Endodermal cell (in vitro differentiated cells): ENCODE results near the gene SH2D3C. TPM values are rescaled to one million over a fixed set of nuclear protein-coding genes. Genes with fewer than 3 reads are reported as not detected.
A peak's percentile ranks its signal among the peaks of the same experiment; 100 is the strongest.

Source experiments
- DNase-seq: peaks from one replicate; pipeline ENCODE4 v3.0.0-alpha.2; 2017
- H3K27ac ChIP-seq: 2 replicates; pipeline ENCODE4 v1.5.1; 2013; ENCODE audit warnings: mild to moderate bottlenecking, low read depth, low read length, moderate library complexity
- H3K27me3 ChIP-seq: 2 replicates; pipeline ENCODE4 v1.6.1; 2013; ENCODE audit warnings: mild to moderate bottlenecking, low read length, moderate library complexity; ENCODE audit not compliant: insufficient read depth, control insufficient read depth, poor library complexity, severe bottlenecking
- H3K36me3 ChIP-seq: 2 replicates; pipeline ENCODE4 v1.7.0; 2013; ENCODE audit warnings: mild to moderate bottlenecking, low read length, moderate library complexity; ENCODE audit not compliant: control insufficient read depth, insufficient read depth
- H3K4me1 ChIP-seq: one replicate; pipeline ENCODE4 v1.7.0; 2013; ENCODE audit warnings: low read length; ENCODE audit not compliant: control insufficient read depth, insufficient read depth
- H3K4me3 ChIP-seq: 2 replicates; pipeline ENCODE4 v1.5.1; 2013; ENCODE audit warnings: mild to moderate bottlenecking, low read length, moderate library complexity
- H3K9ac ChIP-seq: 2 replicates; pipeline ENCODE4 v1.6.1; 2013; ENCODE audit warnings: mild to moderate bottlenecking, low read length, moderate library complexity; ENCODE audit not compliant: poor library complexity, severe bottlenecking; ENCODE audit errors: extremely low read depth
- H3K9me3 ChIP-seq: 2 replicates; pipeline ENCODE4 v1.6.1; 2013; ENCODE audit warnings: mild to moderate bottlenecking, low read length, moderate library complexity; ENCODE audit not compliant: control insufficient read depth
- H3K27ac Mint-ChIP-seq: 2 replicates; pipeline ENCODE4 v1.8.0; 2020; ENCODE audit warnings: mixed read lengths
- H3K27me3 Mint-ChIP-seq: 2 replicates; pipeline ENCODE4 v1.8.0; 2021; ENCODE audit warnings: mild to moderate bottlenecking, mixed read lengths; ENCODE audit not compliant: insufficient read depth
- H3K36me3 Mint-ChIP-seq: 2 replicates; pipeline ENCODE4 v1.8.0; 2020; ENCODE audit warnings: low read depth, mixed read lengths
- H3K4me1 Mint-ChIP-seq: 2 replicates; pipeline ENCODE4 v1.8.0; 2020; ENCODE audit warnings: mixed read lengths
- H3K4me3 Mint-ChIP-seq: 2 replicates; pipeline ENCODE4 v1.8.0; 2020; ENCODE audit warnings: mild to moderate bottlenecking, moderate library complexity, mixed read lengths
- H3K9me3 Mint-ChIP-seq: 2 replicates; pipeline ENCODE4 v1.8.0; 2020; ENCODE audit warnings: mild to moderate bottlenecking, mixed read lengths
- WGBS, 2 experiments: methylation state at CpG; one replicate each; pipeline versions ENCODE4 v1.1.5 to v1.1.7; 2013; ENCODE audit warnings: missing lambda C conversion rate in 2 of 2, mixed read lengths in 1 of 2; ENCODE audit not compliant: insufficient coverage in 1 of 2, insufficient read length in 1 of 2; 5-methylcytosine and 5-hydroxymethylcytosine counted together
- total RNA-seq, 2 donors: library from RNA; stranded (reverse); fragmentation: NEBNext Ultra II Directional in 1 of 2; extraction: Animal tissue kit (Norgen Biotek cat#: 25700) in 1 of 2; gene quantifications; 2 replicates in 1 of 2; 3 replicates in 1 of 2; pipeline ENCODE4 v1.2.1, GENCODE V29; 2021
- TF ChIP-seq, protein P1 (sequence below): fragments of 200-600 bp; sonication (generic); conservative IDR thresholded peaks from 2 replicates; pipeline ENCODE4 v1.5.0; 2021; ENCODE audit warnings: antibody characterized with exemption, mild to moderate bottlenecking

SH2D3C gene
- total RNA-seq, 2 donors from 2014 or later: 0.77 to 1.4 TPM

DNA sequence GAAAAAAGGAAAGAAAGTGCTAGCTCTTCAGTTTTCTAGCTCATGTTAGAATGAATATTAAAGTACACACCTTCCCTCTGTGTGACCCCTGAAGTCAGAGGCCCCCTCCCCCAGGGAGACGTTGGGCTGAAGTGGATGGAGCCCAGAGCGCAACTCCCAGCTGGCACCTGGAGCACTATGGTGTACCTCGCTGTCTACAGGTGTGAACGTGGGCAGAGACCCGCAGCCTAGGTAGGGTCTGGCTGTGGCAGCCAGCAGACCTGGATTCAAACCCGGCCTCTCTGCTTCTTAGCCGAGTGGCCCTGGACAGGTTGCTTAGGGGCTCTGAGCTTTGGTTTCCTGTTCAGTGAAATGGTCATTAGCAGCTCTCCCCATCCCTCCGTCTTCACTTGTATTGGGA, 49.7 kb downstream of the SH2D3C start:
- Histone ChIP-seq H3K4me3 (no peak overlapping the region), H3K27ac (no peak overlapping the region), H3K36me3 (no peaks in the 10 kb centered on the region), H3K4me1 (no peaks in the 10 kb centered on the region), H3K27me3 (no peaks in the 10 kb centered on the region), H3K9me3 (no peaks in the 10 kb centered on the region), H3K9ac (no peak overlapping the region)
- 87 to 89% methylated on average over 7 of the region's 8 CpGs for WGBS, 2 experiments
- TF ChIP-seq, protein P1, sequence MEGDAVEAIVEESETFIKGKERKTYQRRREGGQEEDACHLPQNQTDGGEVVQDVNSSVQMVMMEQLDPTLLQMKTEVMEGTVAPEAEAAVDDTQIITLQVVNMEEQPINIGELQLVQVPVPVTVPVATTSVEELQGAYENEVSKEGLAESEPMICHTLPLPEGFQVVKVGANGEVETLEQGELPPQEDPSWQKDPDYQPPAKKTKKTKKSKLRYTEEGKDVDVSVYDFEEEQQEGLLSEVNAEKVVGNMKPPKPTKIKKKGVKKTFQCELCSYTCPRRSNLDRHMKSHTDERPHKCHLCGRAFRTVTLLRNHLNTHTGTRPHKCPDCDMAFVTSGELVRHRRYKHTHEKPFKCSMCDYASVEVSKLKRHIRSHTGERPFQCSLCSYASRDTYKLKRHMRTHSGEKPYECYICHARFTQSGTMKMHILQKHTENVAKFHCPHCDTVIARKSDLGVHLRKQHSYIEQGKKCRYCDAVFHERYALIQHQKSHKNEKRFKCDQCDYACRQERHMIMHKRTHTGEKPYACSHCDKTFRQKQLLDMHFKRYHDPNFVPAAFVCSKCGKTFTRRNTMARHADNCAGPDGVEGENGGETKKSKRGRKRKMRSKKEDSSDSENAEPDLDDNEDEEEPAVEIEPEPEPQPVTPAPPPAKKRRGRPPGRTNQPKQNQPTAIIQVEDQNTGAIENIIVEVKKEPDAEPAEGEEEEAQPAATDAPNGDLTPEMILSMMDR: no peak
- no peak overlapping the region for H3K27ac Mint-ChIP-seq
- no peaks in the 10 kb centered on the region for H3K27me3 Mint-ChIP-seq
- no peak overlapping the region for H3K4me3 Mint-ChIP-seq
- H3K9me3 Mint-ChIP-seq: no peaks in the 10 kb centered on the region
- H3K36me3 Mint-ChIP-seq: no peaks in the 10 kb centered on the region
- no peaks in the 10 kb centered on the region for H3K4me1 Mint-ChIP-seq
- no peak for DNase-seq

DNA sequence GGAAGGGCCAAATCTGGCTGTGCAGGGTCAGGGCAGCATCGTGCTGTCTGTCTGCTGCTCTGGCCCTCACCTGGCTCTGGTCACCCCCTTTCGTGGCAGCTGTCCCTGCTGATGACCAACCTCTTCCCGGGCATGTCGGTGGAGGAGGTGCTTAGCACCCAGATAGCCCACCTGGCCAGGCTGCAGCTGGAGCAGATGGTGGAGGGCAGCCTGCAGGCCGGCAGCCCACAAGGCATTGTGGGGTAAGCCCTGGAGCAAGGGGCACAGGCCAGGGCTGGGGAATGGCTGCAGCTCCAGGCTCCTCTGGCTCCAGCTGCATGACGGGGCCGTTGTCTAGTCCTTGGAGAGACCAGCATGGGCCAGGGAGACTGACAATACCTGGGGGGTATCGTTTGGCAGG, 51.6 kb downstream of the SH2D3C start:
- Mint-ChIP-seq H3K9me3 (no peaks in the 10 kb centered on the region), H3K27ac (no peak overlapping the region), H3K36me3 (no peaks in the 10 kb centered on the region), H3K27me3 (no peaks in the 10 kb centered on the region), H3K4me1 (no peaks in the 10 kb centered on the region), H3K4me3 (no peak overlapping the region)
- 84 to 85% methylated on average over 5 to 8 of the region's 8 CpGs for whole genome bisulfite sequencing, 2 experiments
- H3K4me1 ChIP-seq: no peaks in the 10 kb centered on the region
- no peak for DNase-seq
- no peak overlapping the region for H3K9ac ChIP-seq
- TF ChIP-seq, protein P1: no peak
- no peak overlapping the region for H3K27ac ChIP-seq
- no peaks in the 10 kb centered on the region for H3K9me3 ChIP-seq
- H3K27me3 ChIP-seq: no peaks in the 10 kb centered on the region
- H3K36me3 ChIP-seq: no peaks in the 10 kb centered on the region
- no peak overlapping the region for H3K4me3 ChIP-seq

DNA sequence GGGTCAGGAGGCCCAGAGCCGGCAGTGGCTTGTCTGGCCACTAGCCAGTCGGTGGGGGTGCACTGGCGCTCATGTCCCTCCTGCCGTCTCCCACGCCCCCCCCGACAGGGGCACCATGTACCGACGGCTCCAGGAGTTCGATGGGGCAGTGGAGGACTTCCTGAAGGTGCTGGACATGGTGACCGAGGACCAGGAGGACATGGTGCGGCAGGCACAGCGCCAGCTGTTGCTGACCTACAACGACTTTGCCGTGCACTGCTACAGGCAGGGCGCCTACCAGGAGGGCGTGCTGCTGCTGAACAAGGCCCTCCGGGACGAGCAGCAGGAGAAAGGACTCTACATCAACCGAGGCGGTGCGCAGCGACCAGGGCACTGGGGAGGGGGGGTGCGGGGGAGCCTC, 54.5 kb downstream of the SH2D3C start:
- TF ChIP-seq, protein P1: no peak
- Mint-ChIP-seq H3K36me3 (no peaks in the 10 kb centered on the region), H3K9me3 (no peaks in the 10 kb centered on the region), H3K4me3 (no peak overlapping the region), H3K4me1 (no peaks in the 10 kb centered on the region), H3K27ac (no peak overlapping the region), H3K27me3 (no peaks in the 10 kb centered on the region)
- Histone ChIP-seq H3K36me3 (no peaks in the 10 kb centered on the region), H3K9me3 (no peaks in the 10 kb centered on the region), H3K4me3 (no peak overlapping the region), H3K27me3 (no peaks in the 10 kb centered on the region), H3K27ac (no peak overlapping the region), H3K9ac (no peak overlapping the region), H3K4me1 (no peaks in the 10 kb centered on the region)
- peak; percentile 64 for DNase-seq
- WGBS, 2 experiments: 84 to 87% methylated on average over 12 to 23 of the region's 23 CpGs
